A204.1 (cell line): ENCODE results near the gene EVA1C.
"Not testable (repeated sequence)": the region's sequence is repeated elsewhere in the genome, so short reads cannot be mapped to it uniquely, and the experiment has no call there.

Experiments
- FAIRE-seq: peaks from 2 replicates; lab custom pipeline; 2012; peaks lifted over from hg19 to GRCh38; lab: Jason Lieb, UNC

EVA1C gene

DNA sequence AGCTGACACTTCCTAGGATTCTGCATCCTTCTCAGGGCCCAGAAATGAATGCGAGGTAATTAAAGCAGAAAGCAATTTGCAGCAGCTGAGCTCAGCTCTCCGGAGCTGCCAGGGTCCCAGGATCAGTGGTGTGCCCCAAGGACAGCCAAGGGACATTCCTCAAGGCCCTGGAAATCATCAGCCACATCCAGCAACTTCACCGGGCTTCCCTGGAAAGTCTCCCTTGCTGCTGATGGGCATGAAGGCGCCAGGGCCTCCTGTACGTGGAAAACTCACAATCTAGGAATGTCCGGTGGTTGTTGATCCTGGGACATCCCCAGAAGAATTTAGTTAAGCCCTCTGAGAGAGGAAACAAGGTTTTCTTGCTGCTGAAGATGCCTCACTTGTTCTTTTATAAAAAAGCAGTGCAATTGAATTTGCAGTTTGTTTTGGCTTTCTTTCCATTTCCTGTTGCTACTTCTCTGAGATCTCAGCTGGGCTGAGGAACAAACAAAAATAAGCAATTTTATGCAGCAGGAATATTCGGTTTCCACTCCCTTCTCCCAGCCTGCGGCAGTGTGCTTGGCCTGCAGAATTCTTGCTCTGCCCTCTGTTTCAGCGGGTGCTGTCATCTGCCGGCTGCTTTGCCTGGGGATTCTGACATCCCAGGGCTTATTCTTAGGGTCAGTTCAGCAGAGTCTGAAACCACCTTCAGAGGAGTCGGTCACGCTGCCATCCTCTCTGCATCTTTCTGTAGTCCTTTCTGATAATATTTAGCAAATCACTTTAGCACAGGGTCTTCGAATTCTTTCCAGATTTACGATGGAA is 86.9 kb downstream of the EVA1C start:
- FAIRE-seq, result no peak

DNA sequence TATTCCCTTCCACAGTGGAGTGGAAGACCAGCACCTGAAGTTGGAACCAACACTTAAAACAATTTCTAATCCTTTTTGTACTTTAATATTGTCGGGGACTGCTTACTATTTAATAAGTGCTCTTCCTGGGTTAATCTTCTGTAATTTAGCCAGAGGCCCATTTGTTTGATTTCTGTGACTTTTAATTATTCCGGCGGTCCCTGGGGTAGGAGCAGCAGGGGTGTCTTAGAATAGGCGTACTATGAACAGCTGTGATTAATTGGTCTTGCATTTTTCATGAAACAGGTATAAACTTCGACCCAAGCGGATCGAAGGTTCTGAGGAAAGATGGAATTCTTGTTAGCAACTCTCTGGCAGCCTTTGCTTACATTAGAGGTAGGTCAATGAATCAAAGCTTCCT is 91.1 kb downstream of the EVA1C start:
- FAIRE-seq, result not testable (repeated sequence)

DNA sequence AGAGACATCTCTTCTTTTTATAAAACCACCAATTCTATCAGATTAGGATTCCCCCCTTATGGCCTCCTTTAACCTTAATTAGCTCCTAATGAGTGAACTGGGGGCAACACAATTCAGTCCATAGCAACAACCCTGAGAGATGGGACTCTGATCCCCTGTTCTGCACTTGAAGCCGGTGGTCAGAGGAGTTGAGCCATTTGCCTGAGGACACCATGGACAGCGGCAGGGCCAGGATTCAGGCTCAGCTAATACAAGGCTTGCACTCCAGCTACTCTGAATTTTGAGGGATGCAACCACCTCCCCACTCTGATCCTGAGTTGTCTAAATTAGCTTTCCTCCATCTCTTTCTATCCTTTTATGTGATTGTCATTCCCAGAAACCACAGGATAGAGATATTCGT is 93.3 kb downstream of the EVA1C start:
- FAIRE-seq, result not testable (repeated sequence)

DNA sequence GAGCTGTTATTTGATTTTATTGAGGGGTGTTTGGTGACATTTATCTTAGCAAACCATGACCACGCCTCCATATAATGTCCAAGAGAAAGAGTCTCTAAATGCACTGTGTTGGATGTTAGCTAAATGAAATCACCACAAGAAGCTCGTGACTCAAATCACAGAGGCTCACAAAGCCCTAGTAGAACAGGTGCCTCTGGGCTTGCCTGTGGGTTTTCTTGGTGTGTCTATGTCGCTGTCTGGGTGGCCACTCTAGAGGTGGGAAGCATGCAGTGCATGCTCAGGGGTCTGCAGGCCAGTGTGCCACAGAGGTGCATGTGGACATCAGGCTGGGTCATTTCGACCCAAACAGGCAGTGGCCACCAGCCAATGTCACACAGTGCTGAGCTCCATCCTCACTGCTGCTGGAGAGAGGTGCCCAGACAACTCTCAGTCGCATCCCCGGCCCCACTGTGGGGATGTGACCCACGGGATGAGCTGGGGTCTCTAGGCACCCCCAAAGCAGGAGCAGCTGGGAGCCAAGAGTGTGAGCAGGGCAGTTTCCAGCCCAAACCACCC is 94.0 kb downstream of the EVA1C start:
- not testable (repeated sequence) for FAIRE-seq

DNA sequence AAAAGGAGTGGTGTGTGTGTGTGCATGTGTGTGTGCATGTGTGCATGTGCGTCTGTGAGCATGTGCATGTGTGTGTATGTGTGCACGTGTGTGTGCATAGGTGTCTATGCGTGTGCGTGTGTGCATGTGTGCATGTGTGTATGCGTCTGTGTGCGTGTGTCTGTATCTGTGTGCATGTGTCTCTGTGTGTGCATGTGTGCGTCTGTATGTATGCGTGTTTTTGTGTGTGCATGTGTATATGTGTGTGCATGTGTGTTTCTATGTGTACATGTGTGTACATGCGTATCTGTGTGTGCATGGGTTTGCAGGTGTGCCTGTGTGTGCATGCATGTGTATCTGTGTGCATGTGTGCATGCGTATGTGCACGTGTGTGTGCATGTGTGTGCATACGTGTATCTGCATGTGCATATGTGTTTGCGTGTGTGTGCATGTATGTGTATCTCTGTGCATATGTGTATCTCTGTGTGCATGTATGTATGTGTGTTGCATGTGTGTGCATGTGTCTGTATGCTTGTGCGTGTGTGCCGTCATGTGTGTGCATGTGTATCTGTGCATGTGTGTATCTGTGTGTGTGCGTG is 94.9 kb downstream of the EVA1C start:
- no peak for FAIRE-seq

DNA sequence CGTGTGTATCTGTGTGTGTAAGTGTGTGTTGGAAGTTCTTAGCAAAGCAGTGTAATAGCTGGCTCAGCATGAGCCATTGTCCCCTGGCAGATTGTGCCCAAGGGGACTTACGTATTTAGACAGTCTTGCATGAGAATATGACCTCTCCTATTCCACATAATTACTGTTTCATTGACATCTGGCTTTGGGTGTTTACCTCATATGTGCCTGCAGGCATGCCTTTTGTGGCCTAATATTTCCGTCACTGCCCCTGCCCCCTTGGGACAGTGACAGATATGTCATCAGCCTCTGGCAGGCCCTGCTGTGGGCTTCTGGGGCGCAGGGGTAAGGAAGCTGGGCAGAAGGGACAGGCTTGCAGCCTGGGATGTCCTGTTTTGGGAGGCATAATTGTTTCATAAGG is 95.5 kb downstream of the EVA1C start:
- not testable (repeated sequence) for FAIRE-seq

DNA sequence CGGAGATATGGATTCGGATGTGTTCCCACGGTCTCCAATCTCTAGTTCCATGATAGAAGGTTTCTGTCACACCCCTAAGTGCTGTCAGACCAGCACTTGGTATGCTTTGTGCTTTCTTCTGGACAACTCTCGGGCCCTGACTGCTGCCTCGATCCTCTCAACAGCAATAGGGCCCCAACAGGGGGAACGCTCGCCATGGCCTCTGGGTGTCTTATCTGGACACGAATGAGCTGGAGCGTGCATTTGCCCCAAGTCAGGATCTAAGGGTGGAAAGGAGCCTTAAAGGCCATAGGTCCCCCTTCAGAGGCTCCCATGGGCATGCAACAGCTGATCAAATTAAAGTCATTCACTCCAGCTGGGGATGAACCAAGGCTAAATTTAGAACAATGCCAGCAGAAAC is 96.1 kb downstream of the EVA1C start:
- FAIRE-seq, result no peak

DNA sequence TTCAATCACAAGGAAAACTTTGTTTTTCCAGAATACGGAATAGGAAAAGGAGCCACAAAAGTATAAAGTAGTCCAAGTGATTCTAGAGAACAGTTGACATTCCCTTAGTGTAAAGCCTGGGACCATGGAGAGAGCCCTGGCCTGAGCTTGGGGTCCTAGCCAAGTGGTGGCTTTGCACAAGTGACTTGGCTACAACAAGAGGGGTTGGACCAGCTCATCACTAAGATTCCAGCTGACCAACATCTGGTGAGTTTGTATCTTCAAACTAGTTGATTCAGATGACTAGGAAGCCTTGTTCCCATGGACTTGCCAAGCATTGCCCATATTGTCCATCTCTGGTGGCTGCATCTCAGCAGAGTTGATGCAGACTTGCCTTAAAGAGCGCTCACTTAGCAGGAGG is 96.5 kb downstream of the EVA1C start:
- not testable (repeated sequence) for FAIRE-seq

DNA sequence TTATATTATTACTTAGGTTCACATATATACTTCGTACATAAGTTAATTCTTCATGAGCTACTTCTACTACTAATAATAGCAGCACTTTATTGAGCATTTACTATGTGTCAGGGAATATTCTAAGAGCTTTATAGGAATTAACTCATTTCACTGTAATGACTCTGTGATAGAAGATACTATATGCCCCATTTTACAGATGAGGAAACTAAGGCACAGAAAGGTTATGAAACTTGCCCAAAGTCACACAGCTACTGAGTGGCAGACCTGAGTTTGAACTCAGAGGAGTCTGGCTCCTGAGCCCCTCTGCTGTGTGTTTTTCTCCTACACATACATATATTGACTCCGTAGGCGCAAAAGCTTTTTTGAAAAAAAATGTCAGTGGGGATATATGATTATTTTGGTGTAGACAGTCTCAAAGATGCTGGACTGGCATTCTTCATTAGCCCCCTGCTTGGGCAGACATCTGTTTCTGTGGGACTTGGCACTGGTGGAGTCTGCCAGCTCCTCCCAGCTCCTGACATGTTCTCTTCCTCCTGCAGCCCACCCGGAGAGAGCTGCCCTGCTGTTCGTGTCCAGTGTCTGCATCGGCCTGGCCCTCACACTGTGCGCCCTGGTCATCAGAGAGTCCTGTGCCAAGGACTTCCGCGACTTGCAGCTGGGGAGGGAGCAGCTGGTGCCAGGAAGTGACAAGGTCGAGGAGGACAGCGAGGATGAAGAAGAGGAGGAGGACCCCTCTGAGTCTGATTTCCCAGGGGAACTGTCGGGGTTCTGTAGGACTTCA is 102.0 kb downstream of the EVA1C start:
- no peak for FAIRE-seq

DNA sequence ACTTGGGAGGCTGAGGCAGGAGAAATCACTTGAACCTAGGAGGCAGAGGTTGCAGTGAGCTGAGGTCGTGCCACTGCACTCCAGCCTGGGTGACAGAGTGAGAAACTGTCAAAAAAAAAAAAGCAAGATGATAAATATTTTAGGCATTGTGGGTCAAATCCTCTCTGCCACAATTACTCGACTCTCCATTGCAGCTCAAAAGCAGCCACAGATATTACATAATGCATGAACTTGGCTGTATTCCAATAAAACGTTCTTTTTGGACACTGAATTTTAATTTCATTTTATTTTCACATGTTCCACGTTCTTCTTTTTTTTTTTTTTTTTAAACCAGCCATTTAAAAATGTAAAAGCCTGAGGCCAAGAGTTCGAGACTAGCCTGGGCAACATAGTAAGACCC is 103.4 kb downstream of the EVA1C start:
- FAIRE-seq, result no peak

DNA sequence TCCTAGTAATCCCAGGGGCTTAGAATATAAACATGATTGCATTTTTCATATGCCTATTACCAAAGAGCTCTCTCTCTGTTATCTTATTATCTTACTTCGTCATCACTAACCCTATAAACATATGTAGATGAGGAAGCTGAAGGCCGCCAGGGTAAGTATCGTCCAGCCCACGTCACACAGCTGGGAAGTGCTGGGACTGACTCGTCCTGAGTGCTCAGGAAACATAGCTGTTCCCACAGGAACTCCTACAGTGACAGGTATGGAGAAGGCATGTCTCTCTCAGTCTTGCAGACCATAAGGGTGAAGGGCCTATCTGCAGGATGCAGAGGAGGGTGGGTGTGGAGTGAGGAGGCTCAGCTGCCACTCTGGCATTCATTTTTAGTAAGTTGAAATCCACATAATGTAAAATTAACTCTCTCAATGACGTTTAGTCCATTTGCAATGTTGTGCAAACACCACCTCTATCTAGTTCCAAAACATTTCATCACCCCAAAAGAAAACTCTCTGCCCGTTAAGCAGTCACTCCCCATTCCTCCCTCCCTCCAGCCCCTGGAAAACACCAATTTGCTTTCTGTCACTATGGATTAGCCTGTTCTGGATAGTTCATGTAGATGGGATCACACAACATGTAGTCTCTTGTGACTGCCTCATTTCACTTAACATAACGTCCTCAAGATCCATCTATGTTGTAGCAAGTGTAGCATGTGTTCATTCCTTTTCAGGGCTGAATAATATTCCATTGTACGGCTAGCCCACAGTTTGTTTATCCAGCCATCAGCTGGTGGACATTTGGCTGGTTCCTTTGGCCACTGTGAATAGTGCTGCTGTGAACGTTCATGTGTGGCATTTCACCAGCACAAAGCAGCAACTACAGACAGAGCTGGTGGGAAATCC is 104.5 kb downstream of the EVA1C start:
- no peak for FAIRE-seq

DNA sequence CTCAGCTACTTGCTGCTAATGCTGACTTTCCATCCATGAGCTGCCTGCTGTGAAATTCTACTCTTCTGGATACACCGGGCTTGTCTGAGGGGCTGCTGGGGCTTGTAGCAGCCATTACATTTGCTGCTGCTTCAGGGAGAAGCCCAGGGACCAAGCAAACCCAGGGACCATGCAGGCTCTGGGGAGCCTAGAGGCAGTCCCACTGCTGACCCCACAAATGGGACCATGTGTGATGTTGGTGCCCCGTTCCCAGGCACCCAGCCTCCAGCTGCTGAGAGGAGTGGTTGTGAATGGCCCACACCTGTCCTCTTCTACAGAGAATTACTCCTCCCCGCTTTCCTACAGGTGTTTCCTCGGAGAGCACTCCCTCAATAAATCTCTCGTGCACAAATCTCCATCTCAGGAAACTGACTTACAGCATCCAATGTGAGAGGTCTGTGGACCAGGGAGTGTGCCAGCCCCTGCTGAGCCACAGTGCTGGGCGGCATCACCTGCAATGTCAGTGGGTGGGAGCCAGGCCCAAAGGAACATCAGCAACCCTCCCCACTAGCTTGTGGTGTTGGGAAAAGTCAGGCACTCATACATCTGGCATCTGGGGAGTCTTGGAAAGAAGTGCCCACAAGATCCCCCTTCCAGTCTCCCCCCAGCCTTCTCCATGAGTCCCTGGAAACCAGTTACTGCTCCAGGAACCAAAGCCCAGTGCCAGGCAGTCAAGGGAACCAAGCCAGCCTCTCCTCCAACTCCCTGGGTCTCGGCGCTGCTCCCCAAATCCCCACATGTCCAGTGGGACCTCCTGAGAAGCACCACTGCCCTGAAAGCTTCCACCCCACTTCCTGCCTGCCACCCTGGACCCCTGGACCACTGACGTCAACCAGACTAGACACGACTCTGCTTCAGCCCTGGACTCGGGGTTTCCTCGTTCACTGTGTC is 107.7 kb downstream of the EVA1C start:
- FAIRE-seq, result no peak

DNA sequence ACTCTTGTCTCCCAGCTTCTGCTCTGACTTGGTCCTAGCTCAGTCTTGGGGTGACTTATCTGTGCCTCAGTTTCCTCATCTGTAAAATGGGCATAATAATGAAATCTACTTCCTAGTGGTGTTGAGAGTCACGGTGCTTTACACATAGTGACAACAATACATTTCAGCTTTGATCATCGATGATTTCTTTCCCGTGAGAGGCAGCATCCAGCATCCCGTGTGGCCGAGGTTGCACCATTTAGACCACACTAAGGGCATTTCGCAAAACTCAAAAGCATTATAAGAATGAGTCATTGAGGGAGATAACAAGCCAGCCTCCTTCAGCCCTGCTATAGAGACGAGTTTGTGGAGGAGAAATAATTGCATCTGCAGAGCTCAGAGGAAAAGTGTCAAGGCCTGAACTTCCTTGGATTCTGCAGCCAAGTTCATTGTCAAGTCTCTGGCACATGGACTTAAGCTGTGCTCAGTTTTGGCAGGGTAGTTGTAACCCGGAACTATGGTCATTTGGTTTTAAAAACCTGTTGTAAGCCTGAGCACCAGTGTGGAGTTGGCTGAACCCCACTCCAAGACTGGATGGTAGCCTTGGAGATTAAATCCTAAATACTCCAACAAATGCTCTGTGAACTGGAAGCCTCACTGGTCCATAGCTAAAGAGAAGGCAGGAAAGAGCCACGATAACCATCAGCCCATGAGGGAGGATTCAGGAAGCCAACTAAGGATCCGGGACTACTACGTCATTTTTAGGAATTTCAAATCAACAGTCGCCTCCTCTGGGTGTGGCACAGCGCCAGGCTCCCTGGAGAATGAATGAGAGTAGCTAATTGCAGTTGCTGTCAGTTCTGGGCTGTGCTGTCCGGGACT is 108.6 kb downstream of the EVA1C start:
- no peak for FAIRE-seq

DNA sequence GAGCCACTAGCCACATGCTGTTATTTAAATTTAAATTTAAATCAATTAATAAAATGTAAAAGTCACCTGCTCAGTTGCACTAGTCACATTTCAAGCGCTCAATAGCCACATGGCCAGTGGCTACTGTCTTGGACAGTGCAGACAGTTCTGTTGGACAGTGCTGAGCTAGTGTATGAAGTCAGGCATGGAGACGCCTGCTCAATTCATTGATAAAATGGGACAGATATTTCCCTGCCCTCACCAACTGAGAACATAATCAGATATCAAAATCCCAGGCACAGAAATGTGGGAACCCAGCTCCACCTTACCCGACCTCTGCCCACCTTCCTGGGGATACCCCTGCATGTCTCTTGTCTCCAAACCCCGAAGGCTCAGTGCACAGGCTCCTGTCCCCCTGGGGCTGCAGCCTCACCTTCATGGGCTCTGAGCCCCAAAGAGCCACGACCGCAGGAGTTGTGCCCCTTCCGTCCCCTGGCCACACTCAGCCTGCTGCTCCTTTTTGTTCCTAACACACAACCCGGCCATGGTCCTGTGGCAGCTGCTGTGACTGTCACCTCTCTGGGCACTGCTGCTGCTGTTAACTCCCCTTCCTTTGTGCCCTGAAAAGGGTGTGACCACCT is 109.3 kb downstream of the EVA1C start:
- FAIRE-seq, result no peak

DNA sequence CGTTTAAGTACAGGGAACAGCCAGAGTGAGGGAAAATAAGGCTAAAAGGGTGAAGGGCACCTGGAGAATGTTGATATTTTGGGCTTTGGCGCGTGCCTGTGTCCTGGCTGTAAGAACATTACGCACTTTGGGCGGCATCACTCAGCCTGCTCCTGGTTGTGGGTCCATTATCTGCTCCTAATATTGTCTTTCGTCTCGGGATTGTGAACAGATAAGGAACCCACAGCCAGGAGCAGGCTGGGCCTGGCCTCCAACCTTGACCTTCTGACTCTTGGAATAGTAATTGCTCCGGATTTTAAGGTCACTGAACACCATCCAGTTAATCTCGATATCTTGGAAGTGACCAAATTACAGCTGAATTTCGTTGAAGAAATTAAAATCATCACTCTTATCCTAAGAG is 111.0 kb downstream of the EVA1C start:
- FAIRE-seq, result no peak

DNA sequence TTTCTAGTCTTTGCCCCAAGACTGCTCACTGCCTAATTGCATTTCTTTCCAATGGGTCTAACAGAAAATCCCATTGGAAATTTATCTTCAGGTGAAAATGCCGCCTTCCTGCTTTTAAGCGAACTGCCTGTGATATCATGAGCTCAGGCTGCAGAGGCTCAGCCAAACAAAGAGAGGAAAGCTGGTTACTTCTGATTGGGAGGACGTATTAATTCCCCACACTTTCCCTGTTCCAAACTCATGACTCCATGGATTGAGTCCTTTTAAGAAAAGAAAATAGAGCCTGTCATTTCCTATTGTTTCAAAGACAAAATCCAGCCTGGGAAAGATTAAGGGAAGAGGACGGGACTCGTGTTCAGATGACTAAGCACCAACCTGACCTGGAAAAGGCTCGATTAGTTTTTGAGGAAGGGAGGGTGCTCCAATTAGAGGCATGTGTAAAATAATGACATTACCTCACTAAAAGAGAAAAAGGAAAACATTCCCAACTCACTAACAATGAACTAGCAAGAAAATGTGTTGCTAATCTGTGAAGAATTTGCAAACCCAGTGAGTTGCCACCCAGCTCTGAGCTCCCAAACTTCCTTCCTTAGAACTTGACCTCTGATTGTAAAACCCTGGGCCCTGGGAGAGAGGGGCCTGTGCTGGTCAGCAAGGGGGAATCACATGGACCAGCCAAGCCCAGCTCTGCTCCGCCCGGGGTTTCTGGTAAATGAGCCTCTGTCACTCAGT is 111.6 kb downstream of the EVA1C start:
- FAIRE-seq, result no peak

DNA sequence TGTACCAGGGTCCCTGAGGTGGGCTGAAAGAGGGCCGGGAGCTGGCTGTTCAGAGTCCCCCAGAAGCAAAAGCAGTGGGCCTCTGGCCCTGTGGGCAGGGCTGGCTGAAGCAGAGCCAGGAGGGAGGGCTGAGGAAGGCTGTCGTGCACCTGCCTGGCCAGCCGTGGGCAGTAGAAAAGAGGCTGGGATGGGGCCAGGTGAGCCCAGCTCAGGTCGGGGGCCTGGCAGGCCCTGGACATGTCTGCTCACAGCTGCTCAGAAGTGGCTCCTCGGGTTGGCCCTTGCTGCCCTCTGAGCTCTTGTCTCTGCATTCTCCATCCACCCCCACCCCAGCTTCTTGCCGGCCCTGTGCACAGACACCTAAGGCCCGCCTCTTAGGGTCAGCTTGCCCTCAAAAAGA is 112.8 kb downstream of the EVA1C start:
- no peak for FAIRE-seq

DNA sequence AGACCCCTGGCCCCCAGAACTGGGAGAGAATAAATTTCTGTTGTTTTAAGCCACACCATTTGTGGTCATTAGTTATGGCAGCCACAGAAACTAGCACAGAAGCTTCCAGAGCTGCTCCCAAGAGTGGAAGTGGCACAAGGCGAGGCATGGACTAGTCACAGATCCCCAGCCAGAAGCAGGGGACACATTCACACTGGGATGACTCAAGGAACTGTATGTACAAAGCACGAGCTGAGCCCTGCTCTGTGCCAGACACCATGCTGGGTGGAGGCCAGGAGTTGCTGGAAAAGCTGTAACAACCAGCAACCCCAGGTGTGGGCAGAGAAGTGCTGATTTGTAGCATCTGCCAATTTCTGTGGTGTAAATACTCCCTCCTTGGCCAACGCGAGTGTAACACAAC is 117.2 kb downstream of the EVA1C start:
- FAIRE-seq, result no peak

DNA sequence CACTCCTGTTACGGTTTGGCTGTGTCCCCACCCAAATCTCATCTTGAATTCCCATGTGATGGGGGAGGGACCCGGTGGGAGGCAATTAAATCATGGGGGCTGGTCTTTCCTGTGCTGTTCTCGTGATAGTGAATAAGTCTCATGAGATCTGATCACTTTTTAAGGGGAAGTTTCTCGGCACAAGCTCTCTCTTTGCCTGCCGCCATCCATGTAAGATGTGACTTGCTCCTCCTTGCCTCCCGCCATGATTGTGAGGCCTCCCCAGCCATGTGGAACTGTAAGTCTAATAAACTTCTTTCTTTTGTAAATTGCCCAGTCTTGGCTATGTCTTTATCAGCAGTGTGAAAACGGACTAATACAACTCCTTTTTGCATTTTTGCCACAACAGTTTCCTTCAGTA is 118.3 kb downstream of the EVA1C start:
- not testable (repeated sequence) for FAIRE-seq
